Mesendoderm (in vitro differentiated cells): ENCODE measurements around the gene SLC12A7.

Source experiments
- DNase-seq: peaks from one replicate; pipeline ENCODE4 v3.0.0; 2013
- H2AK5ac ChIP-seq: 2 replicates; pipeline ENCODE4 v1.6.1; 2013; ENCODE audit warnings: low read length, inconsistent platforms
- H2BK120ac ChIP-seq: 2 replicates; pipeline ENCODE4 v1.6.1; 2013; ENCODE audit warnings: low read depth, mild to moderate bottlenecking, low read length, moderate library complexity, mixed read lengths
- H2BK15ac ChIP-seq: replicated peaks from 2 replicates; pipeline ENCODE4 v1.6.1; 2013; ENCODE audit warnings: low read depth, mild to moderate bottlenecking, moderate library complexity
- H2BK5ac ChIP-seq: 2 replicates; pipeline ENCODE4 v1.6.1; 2013; ENCODE audit warnings: low read length, inconsistent platforms
- H3K18ac ChIP-seq: 2 replicates; pipeline ENCODE4 v1.6.1; 2013; ENCODE audit warnings: mild to moderate bottlenecking, low read length, mixed read lengths
- H3K23ac ChIP-seq: one replicate; pipeline ENCODE4 v1.6.1; 2013; ENCODE audit warnings: low read length
- H3K27ac ChIP-seq: 2 replicates; pipeline ENCODE4 v1.5.1; 2013; ENCODE audit warnings: low read depth, mild to moderate bottlenecking, inconsistent platforms, low read length, moderate library complexity
- H3K27me3 ChIP-seq: 2 replicates; pipeline ENCODE4 v1.6.1; 2013; ENCODE audit warnings: low read length, control low read depth, mild to moderate bottlenecking, inconsistent platforms; ENCODE audit not compliant: insufficient read depth, poor library complexity
- H3K36me3 ChIP-seq: 2 replicates; pipeline ENCODE4 v1.6.1; 2013; ENCODE audit warnings: low read length, inconsistent platforms; ENCODE audit not compliant: control insufficient read depth, insufficient read depth
- H3K4ac ChIP-seq: one replicate; pipeline ENCODE4 v1.6.1; 2013; ENCODE audit warnings: low read depth, mild to moderate bottlenecking, low read length, moderate library complexity
- H3K4me1 ChIP-seq: 2 replicates; pipeline ENCODE4 v1.6.1; 2013; ENCODE audit warnings: low read depth, low read length, inconsistent platforms; ENCODE audit not compliant: control insufficient read depth
- H3K4me2 ChIP-seq: 2 replicates; pipeline ENCODE4 v1.6.1; 2013; ENCODE audit warnings: low read length
- H3K4me3 ChIP-seq: 2 replicates; pipeline ENCODE4 v1.5.1; 2013; ENCODE audit warnings: mild to moderate bottlenecking, low read length
- H3K56ac ChIP-seq: one replicate; pipeline ENCODE4 v1.6.1; 2013; ENCODE audit warnings: low read length
- H3K79me1 ChIP-seq: 2 replicates; pipeline ENCODE4 v1.6.1; 2013; ENCODE audit warnings: low read length, inconsistent platforms
- H3K79me2 ChIP-seq: 2 replicates; pipeline ENCODE4 v1.6.1; 2013; ENCODE audit warnings: mild to moderate bottlenecking, low read length; ENCODE audit not compliant: control insufficient read depth, insufficient read depth
- H3K9ac ChIP-seq: 2 replicates; pipeline ENCODE4 v1.6.1; 2013; ENCODE audit warnings: low read length, inconsistent platforms
- H4K5ac ChIP-seq: one replicate; pipeline ENCODE4 v1.6.1; 2013; ENCODE audit warnings: low read length
- H4K8ac ChIP-seq: one replicate; pipeline ENCODE4 v1.6.1; 2013; ENCODE audit warnings: low read depth, mild to moderate bottlenecking, control low read depth, low read length, moderate library complexity
- WGBS: extraction: QIAGEN DNeasy Blood & Tissue Kit; methylation state at CpG from one replicate; pipeline ENCODE4 v1.1.7; 2013; ENCODE audit warnings: low lambda C conversion rate, missing lambda C conversion rate; ENCODE audit not compliant: insufficient coverage; ENCODE audit errors: extremely low coverage; 5-methylcytosine and 5-hydroxymethylcytosine counted together

The SLC12A7 gene

GRCh38 chr5:1033606-1034420 is 78.0 kb downstream of the SLC12A7 start:
- Histone ChIP-seq H4K8ac (no peak overlapping the region), H4K5ac (no peak overlapping the region), H3K4ac (no peak overlapping the region), H2BK120ac (no peak overlapping the region), H3K18ac (no peak overlapping the region), H3K79me2 (no peaks in the 10 kb centered on the region), H3K79me1 (no peaks in the 10 kb centered on the region), H3K27ac (no peak overlapping the region), H3K4me3 (no peak overlapping the region), H2AK5ac (no peak overlapping the region), H3K9ac (no peak overlapping the region), H3K4me1 (no peaks in the 10 kb centered on the region), H2BK15ac (no peak overlapping the region), H3K4me2 (no peak overlapping the region), H3K27me3 (no peaks in the 10 kb centered on the region), H3K36me3 (no peaks in the 10 kb centered on the region), H3K23ac (no peak overlapping the region), H3K56ac (no peak overlapping the region), H2BK5ac (no peak overlapping the region)
- DNase-seq = no peak
- no CpG with 5 or more reads among the region's 29 CpGs for WGBS

- no peak overlapping the region for H4K5ac ChIP-seq
- H3K4me3 ChIP-seq = no peak overlapping the region
- H3K27ac ChIP-seq = no peak overlapping the region
- no peak overlapping the region for H3K4ac ChIP-seq
- no peak overlapping the region for H2BK120ac ChIP-seq
- no peak overlapping the region for H3K23ac ChIP-seq
- H3K79me2 ChIP-seq = no peaks in the 10 kb centered on the region
- no peaks in the 10 kb centered on the region for H3K27me3 ChIP-seq
- H3K4me1 ChIP-seq = no peaks in the 10 kb centered on the region
- H2BK15ac ChIP-seq = no peak overlapping the region
- no peak overlapping the region for H2BK5ac ChIP-seq
- no peak overlapping the region for H4K8ac ChIP-seq
- H3K56ac ChIP-seq = no peak overlapping the region
- no peak overlapping the region for H2AK5ac ChIP-seq
- no CpG with 5 or more reads among the region's 26 CpGs for WGBS
- no peaks in the 10 kb centered on the region for H3K36me3 ChIP-seq
- no peak overlapping the region for H3K9ac ChIP-seq
- no peak overlapping the region for H3K4me2 ChIP-seq
- no peak overlapping the region for H3K18ac ChIP-seq
- DNase-seq = no peak
- H3K79me1 ChIP-seq = no peaks in the 10 kb centered on the region
Observed at GRCh38 chr5:1033178-1033577, 78.7 kb downstream of the SLC12A7 start.

GRCh38 chr5:1032551-1033027 is 79.3 kb downstream of the SLC12A7 start:
- Histone ChIP-seq H3K27me3 (no peaks in the 10 kb centered on the region), H2BK15ac (no peak overlapping the region), H2BK5ac (no peak overlapping the region), H2AK5ac (no peak overlapping the region), H3K79me2 (no peaks in the 10 kb centered on the region), H4K5ac (no peak overlapping the region), H3K23ac (no peak overlapping the region), H3K4ac (no peak overlapping the region), H3K18ac (no peak overlapping the region), H3K56ac (no peak overlapping the region), H2BK120ac (no peak overlapping the region), H3K4me1 (no peaks in the 10 kb centered on the region), H3K36me3 (no peaks in the 10 kb centered on the region), H3K4me2 (no peak overlapping the region), H3K27ac (no peak overlapping the region), H3K9ac (no peak overlapping the region), H4K8ac (no peak overlapping the region), H3K4me3 (no peak overlapping the region), H3K79me1 (no peaks in the 10 kb centered on the region)
- no CpG with 5 or more reads among the region's 14 CpGs for WGBS
- DNase-seq = no peak

- H3K18ac ChIP-seq = no peak overlapping the region
- H2BK5ac ChIP-seq = no peak overlapping the region
- H3K27ac ChIP-seq = no peak overlapping the region
- no peak overlapping the region for H4K5ac ChIP-seq
- H3K56ac ChIP-seq = no peak overlapping the region
- no peaks in the 10 kb centered on the region for H3K36me3 ChIP-seq
- WGBS = no CpG with 5 or more reads among the region's 16 CpGs
- no peak overlapping the region for H4K8ac ChIP-seq
- no peak for DNase-seq
- no peak overlapping the region for H3K4ac ChIP-seq
- H3K23ac ChIP-seq = no peak overlapping the region
- H3K27me3 ChIP-seq = no peaks in the 10 kb centered on the region
- no peak overlapping the region for H2BK120ac ChIP-seq
- H3K79me2 ChIP-seq = no peaks in the 10 kb centered on the region
- H2BK15ac ChIP-seq = no peak overlapping the region
- no peaks in the 10 kb centered on the region for H3K79me1 ChIP-seq
- H3K9ac ChIP-seq = no peak overlapping the region
- H3K4me1 ChIP-seq = no peaks in the 10 kb centered on the region
- no peak overlapping the region for H2AK5ac ChIP-seq
- no peak overlapping the region for H3K4me3 ChIP-seq
- H3K4me2 ChIP-seq = no peak overlapping the region
Observed at GRCh38 chr5:1032011-1032410, 79.9 kb downstream of the SLC12A7 start.

GRCh38 chr5:1031306-1031959 is 80.4 kb downstream of the SLC12A7 start:
- no peak overlapping the region for H4K8ac ChIP-seq
- no peak for DNase-seq

More at GRCh38 chr5:1031306-1031959, 80.4 kb downstream of the SLC12A7 start:
- no peak overlapping the region for H3K4ac ChIP-seq
- no peak overlapping the region for H3K9ac ChIP-seq
- no CpG with 5 or more reads among the region's 19 CpGs for WGBS
- H3K36me3 ChIP-seq = no peaks in the 10 kb centered on the region
- no peak overlapping the region for H2BK120ac ChIP-seq
- no peaks in the 10 kb centered on the region for H3K4me1 ChIP-seq
- H3K79me1 ChIP-seq = no peaks in the 10 kb centered on the region
- no peak overlapping the region for H2BK15ac ChIP-seq
- H3K23ac ChIP-seq = no peak overlapping the region
- no peak overlapping the region for H3K18ac ChIP-seq
- no peak overlapping the region for H3K4me3 ChIP-seq
- no peak overlapping the region for H3K56ac ChIP-seq
- H2BK5ac ChIP-seq = no peak overlapping the region
- H4K5ac ChIP-seq = no peak overlapping the region
- no peak overlapping the region for H3K27ac ChIP-seq
- H3K79me2 ChIP-seq = no peaks in the 10 kb centered on the region
- no peak overlapping the region for H3K4me2 ChIP-seq
- no peak overlapping the region for H2AK5ac ChIP-seq
- no peaks in the 10 kb centered on the region for H3K27me3 ChIP-seq
